Adipose tissue (tissue), 3 donors: ENCODE measurements around the gene STK35. TPM values are rescaled to one million over a fixed set of nuclear protein-coding genes. Genes with fewer than 3 reads are reported as not detected.

Experiments
- H3K27ac ChIP-seq: one replicate; pipeline ENCODE4 v1.5.1; 2013; ENCODE audit warnings: low read depth, low read length
- WGBS, 3 donors: extraction: QIAGEN DNeasy Blood & Tissue Kit; methylation state at CpG; one replicate each; pipeline ENCODE4 v1.1.7; 2013; 5-methylcytosine and 5-hydroxymethylcytosine counted together
- polyA plus RNA-seq, 3 donors: library from polyadenylated mRNA; stranded (reverse); fragments of 200-250 nt; gene quantifications; one replicate each; pipeline ENCODE4 v1.2.3, GENCODE V29; 2013
- donor health status: healthy with polysubstance abuse.
- donor health status: Bipolar disorder and iron deficiency.
- donor health status: healthy.

STK35 gene
- polyA plus RNA-seq, 3 donors: 4.0 to 7.7 (median 5.8) TPM

DNA sequence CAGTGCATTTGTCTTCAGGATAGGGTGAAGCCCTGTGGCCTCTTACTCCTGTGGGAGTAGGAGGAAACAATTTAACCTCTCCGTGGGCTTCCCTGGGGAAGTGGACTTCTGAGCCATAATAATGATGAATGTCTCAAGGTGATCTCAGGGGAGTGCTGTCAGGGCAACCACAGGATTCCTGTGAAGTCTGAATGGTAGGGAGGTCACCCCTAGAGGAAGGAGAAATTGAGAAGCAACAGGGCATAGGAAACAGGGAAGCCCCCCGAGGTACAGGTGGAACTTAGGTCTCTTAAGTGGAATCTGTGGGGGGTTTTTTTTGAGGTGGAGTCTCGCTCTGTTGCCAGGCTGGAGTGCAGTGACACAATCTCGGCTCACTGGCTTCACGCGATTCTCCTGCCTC, 26.9 kb downstream of the STK35 start:
- WGBS, 3 donors: 84 to 86% (median 85%) methylated on average over 6 of the region's 6 CpGs
- H3K27ac ChIP-seq: no peak overlapping the region

DNA sequence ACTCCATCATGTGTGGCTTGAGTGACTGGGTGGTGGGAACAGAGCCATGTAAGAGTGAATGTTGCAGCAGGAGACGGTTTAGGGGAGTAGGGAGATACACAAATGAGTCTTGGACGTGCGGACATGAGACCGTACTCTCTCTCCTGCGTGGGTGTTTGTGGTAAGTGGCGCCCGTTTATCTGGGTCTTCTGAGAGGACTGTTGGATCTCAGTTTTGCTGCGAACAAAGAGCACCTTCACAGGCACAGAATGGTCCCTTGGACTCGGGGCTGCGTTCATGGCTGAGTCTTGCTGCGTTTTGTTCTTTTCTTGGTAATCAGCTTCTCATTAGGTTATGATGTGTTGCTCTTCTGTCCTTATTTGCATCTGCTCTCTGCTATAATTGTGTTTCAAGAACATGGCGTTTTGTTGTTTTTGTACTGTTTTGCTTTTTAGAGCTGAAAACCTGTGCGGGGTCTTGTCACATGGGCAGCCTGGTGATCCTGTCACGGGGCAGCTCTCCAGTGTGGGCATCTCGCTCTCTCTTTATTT, 28.5 kb downstream of the STK35 start:
- WGBS, 3 donors: 90 to 94% (median 91%) methylated on average over 15 of the region's 15 CpGs
- H3K27ac ChIP-seq: no peak overlapping the region

DNA sequence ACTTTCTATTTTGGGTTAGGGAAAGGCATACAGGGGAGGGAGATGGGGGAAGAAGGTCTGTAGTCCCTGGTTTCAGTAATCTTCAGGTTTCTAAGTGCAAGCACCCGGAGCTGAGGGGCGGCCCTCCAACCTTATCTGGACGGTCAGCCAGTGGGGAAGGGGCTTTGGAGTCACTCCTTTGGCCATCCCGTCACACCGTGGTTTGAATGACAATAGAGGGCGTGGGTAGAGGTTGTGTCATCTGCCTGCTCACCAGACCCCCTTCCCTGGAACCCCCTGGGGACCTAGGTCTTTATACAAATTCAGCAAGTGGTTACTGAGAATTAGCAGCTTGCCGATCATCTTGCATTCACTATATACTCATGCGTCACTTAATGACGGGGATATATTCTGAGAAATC, 29.1 kb downstream of the STK35 start:
- WGBS, 3 donors: 87 to 90% (median 88%) methylated on average over 9 of the region's 9 CpGs
- no peak overlapping the region for H3K27ac ChIP-seq

DNA sequence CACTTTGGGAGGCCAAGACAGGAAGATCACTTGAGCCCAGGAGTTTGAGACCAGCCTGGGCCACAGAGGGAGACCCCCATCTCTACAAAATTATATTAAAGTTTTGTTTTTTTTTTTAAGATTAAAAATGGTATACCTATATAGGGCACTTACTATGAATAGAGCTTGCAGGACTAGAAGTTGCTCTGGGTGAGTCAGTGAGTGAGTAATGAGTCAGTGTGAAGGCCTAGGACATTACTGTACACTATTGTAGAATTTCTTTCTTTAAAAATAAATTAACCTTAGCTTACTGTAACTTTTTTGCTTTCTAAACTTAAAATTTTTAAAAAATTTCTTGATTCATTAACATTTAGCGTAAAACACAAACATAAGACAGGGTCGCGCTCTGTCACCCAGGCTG, 29.7 kb downstream of the STK35 start:
- no peak overlapping the region for H3K27ac ChIP-seq
- 98 to 99% (median 99%) methylated on average over 3 of the region's 3 CpGs for WGBS, 3 donors

DNA sequence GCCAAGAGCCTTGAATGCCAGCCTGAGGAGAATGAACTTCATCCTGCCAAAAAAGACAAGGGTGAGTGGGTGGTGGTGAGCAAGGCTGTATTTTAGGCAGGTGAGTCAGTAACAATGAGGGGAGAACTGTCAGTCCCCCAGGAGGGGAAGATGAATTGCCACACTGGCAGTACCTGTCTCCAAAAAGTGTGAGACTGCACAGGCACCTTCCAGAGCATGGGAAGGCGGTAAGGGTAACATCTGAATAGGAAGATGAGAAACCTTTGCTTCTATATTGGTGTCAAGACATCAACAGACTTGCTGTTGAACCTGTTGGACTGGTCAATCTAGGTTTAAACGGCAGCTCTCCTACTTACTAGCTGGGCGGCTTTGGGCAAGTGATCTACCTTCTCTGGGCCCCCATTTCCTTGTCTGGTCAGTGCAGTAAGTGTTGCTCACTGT, 30.9 kb downstream of the STK35 start:
- 72 to 97% (median 91%) methylated on average over 3 of the region's 3 CpGs for WGBS, 3 donors
- H3K27ac ChIP-seq: no peak overlapping the region

DNA sequence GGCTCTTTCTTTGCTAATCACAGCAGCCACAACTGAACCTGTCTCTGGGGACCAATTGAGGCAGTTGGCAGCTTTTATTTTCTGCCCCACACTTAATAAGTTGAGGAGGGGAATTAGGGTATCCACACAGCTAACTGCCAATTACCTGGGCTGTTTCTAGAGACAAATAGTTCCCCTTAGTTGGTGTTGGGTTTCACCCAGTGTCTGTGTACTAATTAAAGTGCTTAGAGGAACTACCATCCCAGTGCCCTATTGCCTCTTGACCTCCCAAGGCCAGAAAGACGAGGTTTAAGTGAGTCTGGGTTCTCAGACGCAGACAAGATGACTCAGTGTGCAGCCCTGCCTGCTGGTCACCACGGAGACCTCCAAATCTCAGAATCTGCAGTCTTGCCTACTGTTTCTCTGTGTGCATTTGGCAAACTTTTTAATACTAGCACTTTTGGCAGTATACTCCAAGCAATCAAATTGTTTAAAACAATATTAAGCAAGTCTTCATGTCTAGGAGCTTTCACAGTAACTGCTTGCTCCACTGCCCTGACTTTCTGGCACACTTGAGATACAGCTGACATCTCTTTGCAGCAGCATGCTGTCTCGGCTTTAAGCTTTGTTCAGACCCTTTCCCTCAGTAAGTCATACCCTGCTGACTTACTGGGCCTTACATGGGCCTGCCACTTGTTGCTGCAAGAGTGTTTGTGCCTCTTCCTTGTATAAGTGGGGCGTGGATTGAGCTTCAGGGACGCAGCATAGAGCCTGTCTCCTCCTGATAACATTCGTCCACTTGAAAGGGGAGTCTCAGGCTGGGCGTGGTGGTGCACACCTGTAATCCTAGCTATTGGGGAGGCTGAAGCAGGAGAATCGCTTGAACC, 31.9 kb downstream of the STK35 start:
- no peak overlapping the region for H3K27ac ChIP-seq
- 65 to 84% (median 75%) methylated on average over 9 of the region's 9 CpGs for WGBS, 3 donors

DNA sequence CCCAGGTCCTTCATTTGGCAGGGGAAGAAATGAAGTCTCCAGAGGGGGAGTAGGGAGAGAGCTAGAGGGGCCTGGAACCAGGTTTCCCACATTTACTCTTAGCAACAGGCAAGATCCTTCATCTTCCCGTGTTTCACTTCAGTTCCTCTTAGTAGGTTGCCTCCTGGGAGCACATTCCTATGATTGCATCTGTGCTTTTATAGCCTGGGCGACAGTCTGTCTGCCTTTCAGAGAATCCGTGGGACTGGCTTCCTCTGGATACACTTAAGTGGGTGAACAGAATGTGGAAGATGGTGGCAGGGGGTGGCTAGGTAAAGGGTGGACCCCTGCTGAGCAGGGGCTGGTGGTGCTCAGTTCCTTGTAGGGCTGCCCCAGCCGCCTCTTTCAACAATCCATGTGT, 33.4 kb downstream of the STK35 start:
- no peak overlapping the region for H3K27ac ChIP-seq
- 69 to 78% (median 73%) methylated on average over 4 of the region's 4 CpGs for WGBS, 3 donors

DNA sequence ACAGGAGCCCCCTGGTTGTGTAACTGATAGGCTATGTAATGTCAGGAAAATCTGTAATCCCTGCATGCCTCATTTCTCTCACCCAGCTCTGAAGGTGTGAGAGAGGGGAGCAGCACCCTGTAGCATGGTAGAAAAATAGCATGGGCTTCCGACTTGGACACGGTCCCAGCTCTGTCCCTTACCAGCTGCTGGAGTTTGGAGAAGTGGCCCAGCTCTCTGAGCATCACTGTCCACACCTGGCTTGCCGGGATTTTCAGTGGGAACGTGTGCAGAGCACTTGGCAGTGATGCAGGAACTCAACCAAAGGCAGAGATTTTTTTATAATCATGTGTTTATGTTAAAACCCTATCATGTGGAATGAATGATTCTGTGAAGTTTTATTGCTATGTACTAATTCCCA, 34.6 kb downstream of the STK35 start:
- H3K27ac ChIP-seq: no peak overlapping the region
- WGBS, 3 donors: 82 to 88% (median 82%) methylated on average over 4 of the region's 4 CpGs

DNA sequence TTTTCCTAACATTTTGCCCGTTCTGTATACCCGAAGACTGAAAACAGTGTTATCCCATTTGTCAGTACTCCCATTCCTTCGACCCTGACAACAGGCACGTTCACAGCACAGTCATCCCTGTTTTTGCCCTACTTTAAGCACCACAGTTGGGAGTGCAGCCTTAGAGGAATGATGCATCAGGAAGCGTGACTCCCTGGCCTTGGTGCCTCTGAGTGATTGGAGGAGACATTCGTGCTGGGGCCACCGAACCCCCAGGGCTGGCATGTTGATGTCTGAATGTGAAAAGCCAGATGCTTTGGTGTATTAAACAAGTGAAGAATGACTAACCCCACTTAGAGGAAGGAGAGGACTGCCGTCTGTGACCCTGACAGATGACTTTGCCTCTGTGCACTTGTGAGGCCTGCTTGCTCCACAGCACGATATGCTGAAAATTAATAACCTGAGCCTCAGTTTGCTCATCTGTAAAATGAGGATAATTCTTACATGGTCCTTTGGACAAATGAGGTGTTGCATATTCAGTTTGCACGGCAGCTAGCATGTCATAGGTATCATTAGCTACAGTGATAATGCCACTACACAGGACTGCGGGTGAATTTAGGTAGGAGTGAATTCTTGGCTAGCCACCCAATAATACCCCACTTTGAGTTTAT, 36.0 kb downstream of the STK35 start:
- H3K27ac ChIP-seq: no peak overlapping the region
- WGBS, 3 donors: 85 to 91% (median 89%) methylated on average over 11 of the region's 11 CpGs

DNA sequence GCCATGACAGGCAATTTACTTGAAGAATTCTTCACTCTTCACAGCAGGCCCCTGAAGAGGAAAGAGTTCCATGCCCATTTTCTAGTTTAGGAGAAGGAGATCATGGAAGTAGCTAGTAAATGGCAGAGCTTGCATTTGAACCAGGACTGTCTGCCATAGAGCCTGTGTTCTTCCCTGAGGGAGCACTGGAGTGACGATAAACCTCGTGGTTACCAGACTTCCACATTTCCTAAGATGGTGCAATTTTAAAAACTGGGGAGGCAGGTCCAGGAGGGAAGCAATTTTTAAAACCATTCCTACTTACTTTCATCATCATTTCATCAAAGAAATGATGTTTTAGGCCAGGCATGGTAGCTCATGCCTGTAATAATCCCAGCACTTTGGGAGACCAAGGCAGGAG, 36.8 kb downstream of the STK35 start:
- H3K27ac ChIP-seq: no peak overlapping the region
- WGBS, 3 donors: 31 to 89% (median 57%) methylated on average over 2 of the region's 2 CpGs

DNA sequence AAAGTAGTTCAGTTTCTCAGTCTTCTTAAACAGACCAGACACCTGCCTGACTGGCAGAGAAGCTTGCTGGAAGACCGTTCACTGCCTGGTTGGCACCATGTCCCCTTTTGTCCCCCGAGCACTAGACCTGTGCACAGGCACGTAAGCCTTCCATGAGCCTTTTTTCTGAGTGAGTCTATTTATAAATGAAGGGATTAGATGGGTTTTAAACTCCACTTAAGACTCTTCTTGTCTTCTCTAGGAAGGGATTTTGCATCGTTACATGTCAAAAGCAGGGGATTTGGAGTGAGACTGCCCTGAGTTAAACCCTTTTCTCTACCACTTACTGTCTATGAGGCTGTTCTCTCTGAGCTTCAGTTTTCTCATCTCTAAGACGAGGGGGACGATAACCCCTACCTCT, 37.6 kb downstream of the STK35 start:
- 84 to 92% (median 90%) methylated on average over 6 of the region's 6 CpGs for WGBS, 3 donors
- H3K27ac ChIP-seq: no peak overlapping the region

DNA sequence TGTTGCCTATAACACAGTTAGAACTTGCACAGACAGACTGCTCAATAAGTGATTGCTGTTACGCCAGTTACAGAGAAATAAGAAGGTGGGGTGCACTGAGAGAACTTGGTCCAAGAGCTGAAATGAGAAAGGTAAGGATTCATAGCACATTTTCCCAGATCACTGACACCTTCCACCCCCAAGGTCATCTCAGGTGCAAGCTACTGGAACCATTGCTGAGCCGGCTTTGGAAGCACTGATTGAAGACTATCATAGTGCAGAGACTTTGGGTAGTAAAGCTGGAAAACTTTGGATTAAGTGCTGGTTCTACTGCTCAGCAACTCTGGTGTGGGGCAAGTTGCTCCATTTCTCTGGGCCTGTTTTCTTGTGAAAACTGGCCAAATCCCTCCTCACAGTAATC, 38.1 kb downstream of the STK35 start:
- WGBS, 3 donors: 70 to 92% (median 92%) methylated on average over 2 of the region's 2 CpGs
- no peak overlapping the region for H3K27ac ChIP-seq

DNA sequence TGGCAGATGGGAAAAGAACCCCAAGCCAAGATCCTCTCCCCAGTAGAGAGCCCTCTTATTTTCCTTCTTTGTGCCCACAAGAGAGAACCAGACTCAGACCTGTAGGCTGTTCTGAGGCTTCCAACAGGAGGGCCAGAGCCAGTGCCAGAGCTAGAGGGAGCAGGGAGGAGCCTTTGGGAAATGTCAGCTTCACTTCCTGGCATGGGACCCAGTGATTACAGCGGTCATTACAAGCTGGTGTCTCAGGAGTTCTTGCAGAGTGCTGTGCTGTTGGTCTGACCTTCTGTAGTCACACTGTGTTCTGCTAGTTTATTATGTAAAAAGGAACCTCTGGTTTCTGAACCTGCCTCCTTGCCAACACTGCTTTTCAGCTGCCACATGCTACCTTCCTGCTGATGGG, 38.9 kb downstream of the STK35 start:
- WGBS, 3 donors: 31 to 75% (median 49%) methylated on average over 1 of the region's 1 CpG

DNA sequence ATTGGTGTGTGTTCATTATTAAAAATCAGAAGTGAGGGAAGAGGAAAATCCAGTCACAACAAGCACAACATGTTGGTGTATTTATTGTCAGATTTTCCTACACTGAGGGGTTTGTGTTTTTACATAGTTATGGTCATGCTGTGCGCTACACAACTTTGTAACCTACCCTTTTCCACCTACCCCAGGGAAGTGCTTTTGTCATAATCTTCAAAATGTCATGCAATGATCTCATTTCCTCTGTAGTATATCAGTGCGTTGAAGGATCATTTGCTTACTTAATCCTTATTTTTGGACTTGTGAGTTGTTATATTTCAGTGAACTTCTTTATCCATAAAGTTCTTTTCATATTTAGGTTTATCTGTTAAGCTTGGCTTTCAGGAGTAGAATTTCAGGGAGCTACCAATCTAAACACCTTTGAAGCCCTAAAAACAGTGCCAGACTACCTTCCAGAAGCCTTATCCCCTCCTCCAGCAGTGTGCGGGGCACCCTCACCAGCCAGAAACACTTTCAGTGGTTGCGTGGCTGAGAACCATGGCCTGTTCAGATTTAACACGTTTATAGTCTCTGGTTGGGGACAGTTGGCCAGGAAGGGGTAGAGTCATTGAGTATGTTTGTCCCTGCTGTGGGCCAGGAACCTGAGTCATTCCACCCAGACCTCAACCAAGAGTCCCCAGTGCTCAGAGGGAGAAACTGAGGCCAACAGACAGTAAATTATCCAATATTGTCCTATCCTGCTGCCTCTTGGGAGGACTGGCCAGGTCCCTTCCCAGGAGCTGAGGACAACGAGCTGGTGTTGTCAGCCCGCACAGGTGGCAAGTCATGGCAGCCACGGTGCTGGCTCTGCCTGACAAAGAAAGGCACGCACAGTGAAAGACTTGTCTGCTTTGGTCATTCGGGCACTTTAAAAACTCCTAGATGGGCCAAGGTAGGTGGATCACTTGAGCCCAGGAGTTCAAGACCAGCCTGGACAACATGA, 40.3 kb downstream of the STK35 start:
- H3K27ac ChIP-seq: no peak overlapping the region
- WGBS, 3 donors: 89 to 92% (median 90%) methylated on average over 10 of the region's 10 CpGs

More for the DNA sequence above, 38.9 kb downstream of the STK35 start:
- H3K27ac ChIP-seq: no peak overlapping the region

DNA sequence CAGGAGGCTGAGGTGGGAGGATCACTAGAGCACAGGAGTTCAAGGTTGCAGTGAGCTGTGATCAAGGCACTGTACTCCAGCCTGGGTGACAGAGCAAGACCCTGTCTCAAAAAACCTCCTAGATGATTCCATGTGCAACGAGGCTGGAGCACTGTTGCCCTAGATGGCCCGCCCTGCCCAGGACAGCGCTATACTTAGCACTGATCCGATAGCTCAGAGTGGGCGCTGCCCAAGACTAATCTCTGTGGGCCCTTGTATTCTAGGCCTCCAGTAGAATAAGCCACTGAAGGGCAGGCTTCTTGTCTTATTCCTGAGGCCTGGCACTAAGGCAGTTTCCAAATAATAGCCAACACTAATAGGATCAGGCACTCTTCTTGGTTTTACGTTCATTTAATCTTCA, 41.0 kb downstream of the STK35 start:
- no peak overlapping the region for H3K27ac ChIP-seq
- WGBS, 3 donors: 91 to 94% (median 91%) methylated on average over 6 of the region's 6 CpGs

DNA sequence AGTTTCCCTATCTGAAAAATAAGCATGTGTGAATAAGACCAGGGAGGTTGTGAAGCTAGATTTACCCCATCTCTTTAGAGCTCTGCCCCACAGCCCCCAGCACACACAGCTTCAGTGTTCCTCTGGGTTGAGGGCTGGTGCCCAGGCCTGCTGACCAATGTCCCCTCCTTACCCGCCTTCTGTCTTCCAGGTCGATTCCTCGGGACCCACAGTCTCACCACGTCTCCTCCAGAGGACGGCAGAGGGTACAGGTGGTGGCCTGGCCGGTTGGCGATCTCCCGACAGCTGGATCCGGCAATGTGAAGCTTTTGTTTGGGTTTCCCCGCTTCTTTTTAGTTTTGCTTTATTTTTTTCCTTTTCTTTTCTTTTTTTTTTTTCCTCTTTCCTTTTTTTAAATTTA, 42.0 kb downstream of the STK35 start:
- WGBS, 3 donors: 95 to 96% (median 95%) methylated on average over 10 of the region's 10 CpGs
- H3K27ac ChIP-seq: no peak overlapping the region

DNA sequence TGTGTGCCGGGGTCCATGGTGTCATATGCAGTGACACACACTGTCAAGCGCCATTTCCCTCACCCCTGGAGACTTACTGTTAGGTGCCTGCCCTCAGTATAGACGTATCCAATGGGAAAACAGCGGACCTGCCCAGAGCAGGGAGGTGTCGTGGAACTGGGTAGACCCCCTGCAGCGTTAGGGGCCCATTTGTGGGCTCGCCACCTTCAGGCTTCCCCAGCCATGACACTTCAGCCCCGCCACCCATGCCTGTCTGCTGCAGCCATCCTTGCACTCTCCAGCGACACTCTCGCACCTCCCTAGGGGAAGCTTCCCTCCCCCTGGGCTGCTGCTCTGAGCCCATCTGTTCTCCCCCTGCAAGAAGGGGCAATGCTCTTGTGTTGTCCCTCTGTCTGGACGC, 43.2 kb downstream of the STK35 start:
- 96% methylated on average over 11 of the region's 11 CpGs for WGBS, 3 donors
- H3K27ac ChIP-seq: no peak overlapping the region

DNA sequence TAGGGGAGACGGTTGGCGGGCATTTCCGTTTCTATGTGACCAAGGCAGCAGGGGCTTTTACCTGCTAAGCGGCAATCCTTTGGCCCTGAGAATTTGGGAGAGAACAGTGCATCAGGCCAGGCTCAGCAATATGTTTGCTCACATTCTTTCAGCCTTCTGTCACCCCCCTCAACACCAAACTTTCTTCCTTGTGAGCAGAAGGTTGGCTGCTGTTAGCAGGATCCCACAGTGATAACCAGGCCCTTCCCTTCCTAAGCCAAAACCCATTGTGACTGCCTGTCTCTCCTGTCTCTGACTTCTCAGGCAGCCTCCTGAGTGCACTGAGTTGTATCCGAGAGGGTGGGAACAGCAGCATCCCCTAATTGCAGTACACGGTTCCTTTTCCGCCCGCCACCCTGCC, 43.7 kb downstream of the STK35 start:
- no peak overlapping the region for H3K27ac ChIP-seq
- 91 to 96% (median 94%) methylated on average over 8 of the region's 8 CpGs for WGBS, 3 donors
